Stomach (tissue), 4 donors: Measurements from ENCODE around the gene GM2A.

ENCODE experiments used
- EP300 ChIP-seq: sonication (generic); formaldehyde crosslinking; IDR thresholded peaks from one replicate; pipeline ENCODE4 v1.6.1; 2017; ENCODE audit warnings: antibody characterized with exemption
- POLR2A ChIP-seq, 4 donors: fragments of 450-650 bp; IDR thresholded peaks; one replicate each; pipeline ENCODE4 v1.6.1; 2016; ENCODE audit warnings: antibody characterized with exemption in 4 of 4, control low read depth in 2 of 4, mild to moderate bottlenecking in 1 of 4, moderate library complexity in 1 of 4
- POLR2AphosphoS5 ChIP-seq, 3 donors: sonication (generic); formaldehyde crosslinking; IDR thresholded peaks; one replicate each; pipeline ENCODE4 v1.6.1; 2016; ENCODE audit warnings: antibody characterized with exemption in 3 of 3
- TF ChIP-seq, protein P1 (sequence below), 7 experiments: fragments of 450-650 bp in 4 of 7; fragments of 200-600 bp in 3 of 7; sonication (generic) in 3 of 7; IDR thresholded peaks; one replicate each; pipeline ENCODE4 v1.5.1; 2016 to 2019; ENCODE audit warnings: antibody characterized with exemption in 7 of 7, control low read depth in 2 of 7, mild to moderate bottlenecking in 1 of 7

DNA sequence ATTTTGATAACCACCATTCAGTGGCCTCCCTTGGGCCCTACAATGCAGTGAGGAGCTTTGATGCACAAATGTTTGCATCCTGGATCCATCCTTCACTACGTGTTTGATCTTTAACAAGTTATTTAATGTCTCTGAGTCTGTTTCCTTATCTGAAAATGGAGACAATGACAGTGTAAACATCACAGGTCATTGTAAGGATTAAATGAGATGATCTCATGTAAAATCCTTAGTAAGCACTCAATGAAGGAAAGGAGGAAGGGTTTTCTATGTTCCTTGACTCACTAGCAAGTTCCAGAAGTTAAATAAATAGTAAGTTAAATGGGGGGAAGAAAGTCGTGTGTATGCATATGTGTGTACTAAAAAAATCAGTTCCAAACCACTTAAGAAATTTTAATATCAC, 60.4 kb downstream of the GM2A start:
- no peak for TF ChIP-seq POLR2A (IDR thresholded peaks at IDR 0.05)
- TF ChIP-seq, protein P1, sequence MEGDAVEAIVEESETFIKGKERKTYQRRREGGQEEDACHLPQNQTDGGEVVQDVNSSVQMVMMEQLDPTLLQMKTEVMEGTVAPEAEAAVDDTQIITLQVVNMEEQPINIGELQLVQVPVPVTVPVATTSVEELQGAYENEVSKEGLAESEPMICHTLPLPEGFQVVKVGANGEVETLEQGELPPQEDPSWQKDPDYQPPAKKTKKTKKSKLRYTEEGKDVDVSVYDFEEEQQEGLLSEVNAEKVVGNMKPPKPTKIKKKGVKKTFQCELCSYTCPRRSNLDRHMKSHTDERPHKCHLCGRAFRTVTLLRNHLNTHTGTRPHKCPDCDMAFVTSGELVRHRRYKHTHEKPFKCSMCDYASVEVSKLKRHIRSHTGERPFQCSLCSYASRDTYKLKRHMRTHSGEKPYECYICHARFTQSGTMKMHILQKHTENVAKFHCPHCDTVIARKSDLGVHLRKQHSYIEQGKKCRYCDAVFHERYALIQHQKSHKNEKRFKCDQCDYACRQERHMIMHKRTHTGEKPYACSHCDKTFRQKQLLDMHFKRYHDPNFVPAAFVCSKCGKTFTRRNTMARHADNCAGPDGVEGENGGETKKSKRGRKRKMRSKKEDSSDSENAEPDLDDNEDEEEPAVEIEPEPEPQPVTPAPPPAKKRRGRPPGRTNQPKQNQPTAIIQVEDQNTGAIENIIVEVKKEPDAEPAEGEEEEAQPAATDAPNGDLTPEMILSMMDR (IDR thresholded peaks at IDR 0.05), result no peak
- no peak for TF ChIP-seq EP300
- TF ChIP-seq POLR2AphosphoS5 (IDR thresholded peaks at IDR 0.05), result no peak
